HG03060 (cell line): Measurements from ENCODE around the gene CDH4.
"Not testable (repeated sequence)": the region's sequence is repeated elsewhere in the genome, so short reads cannot be mapped to it uniquely, and the experiment has no call there.

Experiments
- ATAC-seq: cut with Tn5 transposase; IDR thresholded peaks from one replicate; pipeline ENCODE4 v1.9.1; 2021; ENCODE audit warnings: low read depth, moderate number of reproducible peaks; ENCODE audit not compliant: unreplicated experiment

The CDH4 gene

DNA sequence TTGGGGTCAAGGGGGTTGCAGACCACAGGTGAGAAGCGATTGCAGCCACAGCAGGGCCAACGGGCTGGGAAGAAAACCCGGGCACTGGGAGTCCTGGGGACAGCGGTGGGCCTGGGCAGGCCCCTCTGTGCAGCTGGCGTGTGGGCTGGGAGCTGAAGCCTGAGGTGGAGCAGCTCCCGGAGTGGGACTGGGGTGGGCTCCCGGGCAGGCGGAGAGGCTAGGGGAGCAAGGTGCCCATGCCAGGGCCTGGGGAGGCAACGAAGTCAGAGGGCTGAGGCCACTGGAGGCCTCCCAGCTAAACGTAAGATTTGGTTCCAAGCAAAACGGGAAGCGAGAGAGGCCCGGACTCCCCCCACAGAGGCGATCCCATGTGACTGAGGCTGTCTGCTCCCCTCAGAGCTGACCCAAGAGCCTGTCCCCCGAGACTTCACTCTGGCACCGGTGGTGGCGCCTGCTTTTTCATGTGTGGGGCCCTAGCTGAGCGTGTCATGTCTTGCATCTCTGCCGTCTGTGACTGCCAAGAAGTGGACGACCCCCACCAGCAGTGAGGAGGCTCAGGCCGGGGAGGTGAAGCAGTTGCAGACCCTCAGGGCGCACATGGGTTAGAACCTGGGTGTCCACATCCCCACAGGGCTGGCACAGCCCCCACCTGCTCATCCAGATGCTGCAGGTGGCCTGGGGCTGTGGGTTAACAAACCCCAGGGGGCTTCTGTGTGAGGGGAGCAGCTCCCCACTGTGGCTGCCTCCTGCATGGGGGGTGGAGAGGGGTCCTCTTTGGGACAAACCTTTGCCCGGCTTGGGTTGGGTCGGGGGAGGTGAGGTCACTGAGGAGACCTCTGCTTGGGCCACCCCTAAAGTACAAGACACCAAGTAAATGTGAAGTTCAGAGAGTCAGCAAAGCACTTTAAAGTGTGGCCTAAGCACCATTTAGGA lies 601.3 kb downstream of the CDH4 start:
- ATAC-seq: no peak

DNA sequence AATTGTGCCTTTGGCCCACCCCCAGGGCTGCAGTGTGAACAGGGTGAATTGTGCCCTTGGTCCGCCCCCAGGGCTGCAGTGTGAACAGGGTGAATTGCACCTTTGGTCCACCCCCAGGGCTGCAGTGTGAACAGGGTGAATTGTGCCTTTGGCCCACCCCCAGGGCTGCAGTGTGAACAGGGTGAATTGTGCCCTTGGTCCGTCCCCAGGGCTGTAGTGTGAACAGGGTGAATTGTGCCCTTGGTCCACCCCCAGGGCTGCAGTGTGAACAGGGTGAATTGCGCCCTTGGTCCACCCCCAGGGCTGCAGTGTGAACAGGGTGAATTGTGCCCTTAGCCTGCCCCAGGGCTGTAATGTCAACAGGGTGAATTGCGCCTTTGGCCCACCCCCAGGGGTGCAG lies 602.5 kb downstream of the CDH4 start:
- ATAC-seq: not testable (repeated sequence)

DNA sequence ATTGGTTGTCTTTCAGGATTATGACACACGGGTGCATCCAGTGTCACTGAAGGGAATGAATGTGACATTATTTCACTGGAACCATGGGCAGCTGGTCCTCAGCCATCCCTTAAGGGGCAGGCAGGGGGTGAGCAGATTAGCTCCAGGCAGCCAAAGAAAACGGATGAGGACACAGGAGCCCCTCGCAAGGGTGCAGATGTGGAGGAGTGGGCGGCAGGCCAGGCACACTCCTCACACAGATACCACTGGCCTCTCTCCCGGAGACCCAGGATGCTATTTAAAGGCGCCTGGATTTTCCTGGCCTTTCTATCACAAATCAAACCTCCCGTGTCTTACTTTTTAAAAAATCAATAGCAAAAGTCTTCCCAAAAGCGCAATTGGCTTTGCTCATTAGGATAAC lies 603.2 kb downstream of the CDH4 start:
- no peak for ATAC-seq

DNA sequence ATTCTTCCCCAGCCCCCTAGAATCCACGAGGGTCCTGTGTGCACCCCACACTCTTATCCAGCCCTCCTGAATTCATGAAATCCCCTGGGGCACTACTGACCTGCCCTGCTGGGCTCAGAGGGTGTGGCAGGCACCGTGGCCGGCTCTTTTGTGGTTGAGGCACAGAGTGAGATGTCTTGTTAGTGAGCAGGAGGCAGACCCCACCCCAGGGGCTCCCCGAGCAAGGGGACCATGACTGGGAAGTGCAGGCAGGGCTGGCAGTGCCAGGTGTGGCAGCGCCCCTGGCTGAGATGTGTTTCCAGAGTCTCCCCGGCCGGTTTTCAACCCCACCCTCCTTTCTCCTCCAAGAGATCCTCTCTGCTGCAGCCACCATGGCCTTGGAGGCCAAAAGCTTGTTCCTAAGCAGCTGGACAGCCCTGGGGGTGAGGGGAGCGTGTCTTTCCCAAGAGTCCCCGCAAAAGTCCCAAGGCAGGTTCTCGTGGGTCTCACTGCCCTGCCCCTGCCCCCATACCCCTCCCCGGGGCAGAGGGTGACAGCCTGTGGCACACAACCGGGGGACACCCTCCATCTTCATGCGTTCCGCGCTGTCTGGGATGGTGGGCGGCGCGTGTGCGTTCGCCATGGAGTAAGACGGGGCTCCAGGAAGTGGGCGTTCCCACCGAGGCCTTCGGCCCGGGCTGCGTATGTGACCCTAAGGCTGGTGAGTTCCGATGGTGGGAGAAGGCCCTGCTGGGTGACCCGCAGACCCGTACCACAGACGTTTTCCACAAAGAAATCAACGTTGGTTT lies 604.8 kb downstream of the CDH4 start:
- no peak for ATAC-seq

DNA sequence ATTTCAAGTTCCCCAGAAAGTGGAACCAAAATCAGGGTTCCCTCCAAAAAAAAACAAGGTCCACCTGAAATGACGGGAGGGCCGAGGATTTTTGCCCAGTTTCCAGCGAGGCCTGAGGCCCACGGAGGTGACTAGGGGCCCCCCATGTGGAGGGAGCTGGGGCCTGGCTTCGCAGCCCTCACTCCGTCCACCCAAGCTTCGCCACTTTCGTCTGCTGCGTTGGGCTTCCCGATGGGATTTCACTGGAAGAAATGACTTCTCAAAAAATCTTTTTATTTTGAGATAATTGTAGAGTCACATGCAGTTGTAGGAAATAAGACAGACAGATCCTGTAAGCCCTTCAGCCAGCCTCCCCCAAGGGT lies 605.3 kb downstream of the CDH4 start:
- no peak for ATAC-seq

DNA sequence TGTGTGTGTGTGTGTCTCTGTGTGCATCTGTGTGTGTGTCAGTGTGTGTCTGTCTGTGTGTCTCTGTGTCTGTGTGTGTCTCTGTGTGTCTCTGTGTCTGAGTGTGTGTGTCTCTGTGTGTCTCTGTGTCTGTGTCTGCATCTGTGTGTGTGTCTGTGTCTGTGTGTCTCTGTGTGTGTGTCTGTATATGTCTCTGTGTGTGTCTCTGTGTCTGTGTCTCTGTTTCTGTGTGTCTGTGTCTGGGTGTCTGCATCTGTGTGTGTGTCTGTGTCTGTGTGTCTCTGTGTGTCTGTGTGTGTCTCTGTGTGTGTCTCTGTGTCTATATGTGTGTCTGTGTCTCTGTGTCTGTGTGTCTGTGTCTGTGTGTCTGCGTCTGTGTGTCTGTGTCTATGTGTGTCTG lies 605.8 kb downstream of the CDH4 start:
- no peak for ATAC-seq

DNA sequence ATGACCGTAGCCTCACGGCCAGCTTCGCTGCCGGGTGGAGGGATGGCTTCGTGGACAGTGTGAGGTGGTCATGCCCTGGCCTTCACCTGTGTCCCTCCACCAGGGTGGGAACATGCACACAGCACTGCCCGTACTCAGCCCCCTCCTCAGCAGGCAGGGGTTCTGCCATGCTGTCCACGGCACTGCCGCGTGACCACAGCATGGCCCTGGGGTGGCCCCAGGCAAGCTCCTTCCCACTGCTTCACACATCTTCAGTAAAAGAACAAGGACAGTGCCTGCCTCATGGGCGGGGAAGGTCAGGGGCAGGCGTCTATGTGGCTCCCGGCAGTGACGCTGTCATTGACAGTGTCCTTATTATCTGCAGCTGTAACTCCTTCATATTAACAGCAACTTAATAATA lies 607.7 kb downstream of the CDH4 start:
- ATAC-seq: no peak

DNA sequence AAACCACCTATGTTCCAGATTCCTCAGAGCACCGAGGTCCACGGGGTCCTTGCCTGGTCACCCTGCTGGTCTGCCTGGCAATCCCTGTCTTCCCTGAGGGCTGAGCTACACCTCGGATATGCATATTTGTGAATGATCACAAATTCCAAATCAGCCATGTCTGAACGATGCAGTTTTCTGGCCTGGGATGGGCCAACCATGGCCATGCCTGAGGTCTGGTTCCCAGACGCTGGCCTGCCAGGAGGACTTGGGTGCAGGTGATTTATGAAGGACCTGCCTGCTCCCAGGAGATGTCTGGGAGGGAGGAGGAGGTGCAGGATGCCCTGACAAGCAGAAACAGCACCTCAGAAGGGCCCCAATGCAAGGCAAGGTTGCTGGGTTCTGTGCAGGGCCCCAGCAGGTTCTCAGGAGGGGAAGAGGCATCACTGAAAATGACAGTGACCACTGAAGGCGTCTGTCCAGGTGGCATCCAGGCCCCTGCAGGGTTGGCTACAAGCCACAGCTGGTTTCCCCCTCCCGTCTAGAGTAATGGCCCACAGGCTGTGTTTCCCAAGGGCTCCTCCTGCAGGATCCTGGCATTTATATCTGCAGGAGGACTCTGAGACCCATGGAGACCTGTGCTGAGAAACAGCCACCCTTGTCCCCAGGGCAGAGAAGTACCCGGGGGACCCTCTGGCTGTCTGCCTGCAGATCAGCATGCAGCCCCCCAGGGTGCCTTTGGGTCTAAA lies 608.4 kb downstream of the CDH4 start:
- ATAC-seq: no peak

DNA sequence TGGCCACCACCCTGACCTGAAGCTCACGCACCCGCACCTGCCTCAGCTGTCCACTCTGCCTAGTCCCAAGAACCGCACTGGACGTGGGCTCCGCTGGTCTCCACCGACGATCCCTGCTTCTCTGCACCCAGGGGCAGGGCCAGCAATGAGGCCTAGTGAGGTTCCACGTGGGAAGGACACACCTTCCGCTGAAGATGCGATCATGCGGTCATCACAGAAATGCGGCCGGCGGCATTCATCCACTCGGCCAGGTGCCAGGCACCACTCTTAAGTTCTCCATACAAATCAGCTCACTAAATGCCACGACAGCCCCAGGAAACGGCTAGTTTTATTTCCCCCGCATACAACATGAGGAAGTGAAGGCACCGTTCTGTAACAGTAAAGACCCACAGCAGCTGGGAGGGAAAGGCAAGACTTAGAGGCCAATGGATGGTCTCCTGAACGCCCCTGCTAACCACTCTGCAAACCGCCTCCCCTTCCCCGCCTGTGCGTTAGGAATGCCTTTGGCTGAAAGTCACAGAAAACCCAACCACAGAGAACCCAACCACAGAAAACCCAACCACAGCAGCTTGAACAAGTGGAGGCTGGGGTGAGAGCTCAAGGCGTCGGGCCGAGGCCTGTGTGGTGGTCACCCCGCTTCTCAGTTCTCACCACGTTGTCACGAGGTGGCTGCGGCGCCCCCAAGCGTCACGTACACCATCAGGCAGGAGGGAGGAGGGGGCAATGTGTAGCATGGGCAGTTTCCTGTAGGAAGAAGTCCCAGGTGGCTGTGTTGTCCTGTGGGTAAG lies 609.2 kb downstream of the CDH4 start:
- ATAC-seq: no peak

DNA sequence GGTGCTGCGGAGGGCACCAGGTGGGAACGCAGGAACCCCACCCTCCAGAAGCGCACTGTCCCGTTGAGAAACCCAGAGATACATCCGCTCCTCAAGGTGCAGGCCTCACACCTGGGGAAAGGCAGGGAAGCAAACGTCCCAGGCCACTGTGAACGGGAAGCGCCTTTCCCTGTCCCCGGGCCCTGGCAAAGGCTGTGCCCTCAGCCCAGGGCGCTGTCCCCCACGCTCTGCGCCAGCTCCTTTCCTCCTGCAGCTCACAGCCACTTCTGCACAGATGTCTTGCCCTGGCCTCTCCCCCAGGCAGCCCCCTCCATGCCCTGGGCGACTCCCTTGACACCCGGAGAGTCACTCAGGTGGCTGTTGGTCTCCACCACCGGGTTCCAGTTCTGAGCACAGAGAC lies 609.8 kb downstream of the CDH4 start:
- ATAC-seq: no peak

DNA sequence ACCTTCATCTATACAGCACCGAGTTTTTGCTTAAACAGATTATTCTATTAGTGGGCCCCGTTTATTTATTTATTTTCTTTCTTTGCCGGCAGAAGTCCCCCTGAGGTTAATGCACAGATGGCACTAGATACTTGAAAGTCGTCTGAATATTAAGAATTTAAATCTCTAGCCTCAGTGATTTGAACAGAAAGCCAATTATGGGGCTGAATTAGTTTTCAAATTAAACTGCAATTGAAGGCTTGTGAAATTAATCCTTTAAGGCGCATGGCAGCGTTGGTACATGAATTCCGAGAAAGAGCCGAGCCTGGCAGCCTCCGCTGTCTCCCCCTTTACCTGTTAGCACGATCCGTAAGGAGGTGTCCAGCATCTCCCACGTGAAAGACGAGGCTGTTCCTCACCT lies 610.8 kb downstream of the CDH4 start:
- ATAC-seq: no peak

DNA sequence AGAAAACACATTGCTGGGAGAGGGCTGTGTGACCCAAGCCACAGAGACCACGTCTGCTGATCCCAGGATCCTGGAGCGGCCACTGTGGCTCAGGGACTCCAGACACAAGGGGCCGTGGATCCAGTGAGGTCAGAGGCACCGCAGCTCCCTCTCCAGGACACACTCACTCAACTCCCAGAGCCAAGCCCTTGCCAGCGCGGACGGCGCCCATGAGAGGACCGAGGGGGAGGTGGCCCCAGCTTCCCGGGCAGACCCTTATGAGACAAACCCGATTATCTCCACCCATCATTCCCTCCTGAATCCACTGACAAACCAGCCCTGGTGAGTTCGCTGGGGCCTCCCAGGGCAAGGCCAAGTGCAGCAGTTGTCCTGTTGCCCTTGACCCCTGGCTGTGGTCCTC lies 612.4 kb downstream of the CDH4 start:
- ATAC-seq: no peak

DNA sequence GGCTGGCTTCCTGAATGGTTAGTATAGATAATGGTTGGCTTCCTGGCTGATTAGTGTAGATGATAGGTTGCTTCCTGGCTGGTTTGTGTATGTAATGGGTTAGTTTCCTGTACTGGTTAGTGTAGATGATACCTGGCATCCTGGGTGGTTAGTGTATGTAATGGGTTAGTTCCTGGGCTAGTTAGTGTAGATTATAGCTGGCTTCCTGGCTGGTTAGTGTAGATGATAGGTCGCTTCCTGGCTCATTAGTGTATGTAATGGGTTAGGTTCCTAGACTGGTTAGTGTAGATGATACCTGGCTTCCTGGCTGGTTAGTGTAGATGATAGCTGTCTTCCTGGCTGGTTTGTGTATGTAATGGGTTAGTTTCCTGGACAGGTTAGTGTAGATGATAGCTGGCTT lies 613.3 kb downstream of the CDH4 start:
- ATAC-seq: no peak

DNA sequence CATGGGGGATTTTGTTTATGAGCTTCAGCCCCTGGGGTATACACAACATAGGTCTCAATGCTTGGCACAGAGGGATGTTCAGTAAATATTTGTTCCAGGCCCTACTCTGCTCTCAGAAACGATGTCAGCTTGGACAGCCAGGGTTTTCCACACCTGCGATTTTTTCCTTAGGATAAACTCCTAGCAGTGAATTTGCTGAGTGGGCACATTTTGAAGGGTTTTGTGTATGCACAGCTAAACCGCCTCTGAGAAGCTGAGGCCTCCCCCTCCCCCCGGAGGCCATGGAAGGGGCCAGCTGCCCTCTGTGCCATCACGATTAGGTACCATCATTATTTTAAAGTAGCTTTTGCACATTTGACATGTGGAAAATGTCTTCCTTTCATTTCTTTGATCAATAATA lies 614.1 kb downstream of the CDH4 start:
- ATAC-seq: no peak

DNA sequence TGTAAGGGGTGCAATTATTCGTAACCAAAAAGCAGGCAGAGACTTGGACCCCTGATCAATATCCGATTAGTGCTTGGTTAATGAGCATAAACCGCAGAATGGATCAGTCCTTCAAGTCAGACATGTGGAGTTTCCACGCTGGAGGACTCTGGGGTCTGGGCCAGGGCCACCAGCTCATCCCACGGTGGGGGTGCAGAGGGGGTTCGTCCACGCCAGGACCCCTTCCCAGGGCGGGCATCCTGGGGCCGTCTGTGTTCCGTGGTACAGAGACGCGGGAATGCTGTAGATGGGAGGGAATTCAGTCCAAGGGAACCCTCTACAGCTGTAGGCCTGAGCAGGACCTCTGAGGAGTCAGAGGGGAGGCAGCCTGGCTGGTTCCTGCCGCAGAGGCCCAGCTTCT lies 615.9 kb downstream of the CDH4 start:
- ATAC-seq: no peak

DNA sequence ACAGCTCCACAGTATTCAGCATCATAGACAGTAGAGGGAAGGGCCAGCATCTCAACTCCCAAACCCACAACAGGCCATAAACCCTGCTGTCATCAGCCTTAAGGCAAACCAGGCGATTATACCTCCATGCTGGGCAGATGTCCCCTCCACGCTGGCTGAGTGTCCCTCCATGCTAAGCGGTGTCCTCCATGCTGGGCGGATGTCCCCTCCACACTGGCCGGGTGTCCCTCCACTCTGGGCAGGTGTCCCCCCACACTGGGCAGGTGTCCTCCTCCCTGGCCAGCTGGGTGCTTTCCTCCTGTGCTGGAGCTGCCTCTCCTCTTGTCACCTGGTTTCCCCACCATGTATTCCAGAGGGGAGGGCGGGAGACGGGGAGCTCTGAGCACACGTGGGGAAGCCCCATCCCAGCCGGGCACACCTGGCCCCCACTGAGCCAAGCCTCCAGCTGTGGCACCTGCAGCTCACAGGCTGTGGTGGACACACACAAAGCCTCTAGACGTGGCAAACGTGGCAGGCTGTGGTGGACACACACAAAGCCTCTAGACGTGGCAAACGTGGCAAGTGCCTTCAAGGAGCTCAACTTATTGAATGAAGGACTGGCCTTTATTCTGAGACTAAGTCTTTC lies 616.5 kb downstream of the CDH4 start:
- ATAC-seq: no peak

DNA sequence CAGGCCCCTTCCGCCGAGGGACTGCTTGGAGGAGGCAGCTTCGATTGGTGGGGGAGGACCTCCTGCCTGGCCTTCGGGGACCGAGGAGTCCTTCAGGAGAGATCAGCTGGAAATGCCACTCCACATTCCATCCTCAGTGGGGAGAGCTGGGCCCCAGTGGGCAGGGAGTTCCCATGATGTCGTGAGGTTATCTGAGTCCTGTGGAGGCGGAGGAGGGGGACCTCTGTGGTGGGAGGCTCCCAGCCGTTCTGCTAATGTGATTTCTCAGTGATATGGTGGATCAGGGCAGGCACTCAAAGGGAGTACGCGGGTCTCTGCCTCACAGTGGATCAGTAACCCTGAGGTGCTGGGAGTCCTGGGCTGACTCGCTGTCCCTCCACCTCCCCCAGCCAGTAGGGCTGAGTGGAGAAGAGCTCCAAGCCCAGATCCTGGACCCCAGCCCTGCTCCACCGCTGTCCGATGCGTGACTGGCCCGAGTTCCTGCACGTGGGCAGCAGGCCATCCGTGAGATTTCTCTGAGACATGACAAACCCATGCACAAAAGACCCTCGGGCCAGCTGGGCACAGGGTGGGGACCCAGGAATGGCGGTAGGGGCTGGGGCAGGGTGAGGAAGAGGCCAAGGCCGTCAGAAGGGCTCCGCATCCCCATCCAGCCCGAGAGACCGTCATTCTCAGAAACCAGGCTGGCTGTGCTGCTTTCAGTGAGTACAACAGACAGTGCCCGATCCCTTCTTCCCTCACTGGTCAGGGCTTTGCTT lies 617.9 kb downstream of the CDH4 start:
- no peak for ATAC-seq

DNA sequence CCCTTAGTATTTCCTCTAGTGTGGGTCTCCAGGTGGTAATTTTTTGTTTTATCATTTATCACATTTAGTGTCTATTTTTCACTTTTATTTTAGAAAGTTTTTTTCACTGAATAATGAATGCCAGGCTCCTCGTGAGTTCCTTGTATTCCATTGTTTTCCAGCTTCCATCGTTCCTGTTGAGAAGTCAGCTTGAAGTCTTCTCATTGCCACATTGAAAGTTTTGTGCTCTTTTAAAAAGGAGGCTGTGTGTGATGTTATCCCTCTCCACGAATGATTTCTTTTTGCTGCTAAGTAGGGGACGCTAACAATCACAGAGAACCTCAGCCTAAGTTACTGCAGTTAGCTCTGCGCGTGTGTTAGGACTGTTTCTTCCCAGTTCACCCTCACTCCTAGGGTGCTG lies 619.1 kb downstream of the CDH4 start:
- ATAC-seq: no peak

DNA sequence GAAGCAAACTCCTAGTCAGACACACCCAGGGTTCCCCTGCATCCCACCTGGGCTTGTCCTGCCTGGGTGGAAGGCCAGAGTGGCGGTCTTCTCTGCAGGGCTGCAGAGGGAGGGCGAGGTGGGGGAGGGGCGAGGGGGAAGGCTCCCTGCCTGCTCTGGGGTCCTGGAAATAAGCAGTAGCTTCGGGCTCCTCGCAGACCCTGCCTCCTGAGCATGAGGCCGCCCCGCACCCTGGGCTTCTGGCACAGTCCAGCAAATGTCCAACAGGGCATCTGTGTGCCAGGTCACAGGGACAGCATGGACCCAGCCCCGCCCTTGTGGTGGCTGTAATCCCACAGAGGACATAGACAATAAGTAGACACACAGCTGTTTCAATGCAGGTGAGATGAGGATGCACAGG lies 619.9 kb downstream of the CDH4 start:
- no peak for ATAC-seq
